GM18907 (cell line): ENCODE data around the gene CYFIP1.

ENCODE experiments used
- ATAC-seq: cut with Tn5 transposase; IDR thresholded peaks from one replicate; pipeline ENCODE4 v1.9.1; 2021; ENCODE audit warnings: mild to moderate bottlenecking, moderate library complexity; ENCODE audit not compliant: unreplicated experiment

CYFIP1 gene

GRCh38 chr15:22872936-22873701 lies 107.0 kb downstream of the CYFIP1 start:
- no peak for ATAC-seq

DNA sequence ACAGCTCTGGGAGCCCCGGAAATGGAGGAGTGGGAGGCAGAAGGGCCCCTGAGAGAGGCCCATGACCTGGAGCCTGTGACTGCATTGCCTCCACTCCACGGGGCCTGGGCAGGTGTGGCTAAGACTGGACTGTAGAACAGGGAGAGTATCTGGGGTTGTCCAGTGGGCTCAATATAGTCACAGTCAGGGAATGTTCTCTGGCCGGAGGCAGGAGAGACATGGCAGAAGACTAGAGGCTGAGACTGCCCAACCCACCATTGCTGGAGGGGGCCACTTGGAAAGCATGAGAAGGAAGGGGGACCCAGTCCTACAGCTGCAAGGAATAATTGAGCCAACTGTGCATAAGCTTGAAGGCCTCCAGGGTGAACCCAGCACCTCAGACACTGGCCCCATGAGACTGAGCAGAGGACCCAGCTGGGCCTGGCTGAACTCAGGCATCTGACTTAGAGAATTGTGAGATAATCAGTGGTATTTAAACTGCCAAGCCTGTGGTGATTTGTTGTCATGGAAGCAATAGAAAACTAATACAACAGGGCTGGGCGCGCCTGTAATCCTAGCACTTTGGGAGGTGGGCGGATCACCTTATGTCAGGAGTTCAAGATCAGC lies 108.6 kb downstream of the CYFIP1 start:
- no peak for ATAC-seq

GRCh38 chr15:22870865-22871264 lies 109.3 kb downstream of the CYFIP1 start:
- ATAC-seq, result no peak

- no peak for ATAC-seq
Observed at GRCh38 chr15:22869856-22870255, 110.3 kb downstream of the CYFIP1 start.

- no peak for ATAC-seq
Observed at GRCh38 chr15:22868928-22869327, 111.2 kb downstream of the CYFIP1 start.

GRCh38 chr15:22868495-22868894 lies 111.7 kb downstream of the CYFIP1 start:
- ATAC-seq, result no peak

GRCh38 chr15:22867886-22868285 lies 112.3 kb downstream of the CYFIP1 start:
- ATAC-seq, result no peak

- no peak for ATAC-seq
Observed at GRCh38 chr15:22866079-22866478, 114.1 kb downstream of the CYFIP1 start.

GRCh38 chr15:22863356-22863755 lies 116.8 kb downstream of the CYFIP1 start:
- ATAC-seq, result no peak

- ATAC-seq, result no peak
Observed at GRCh38 chr15:22861161-22861560, 119.0 kb downstream of the CYFIP1 start.

DNA sequence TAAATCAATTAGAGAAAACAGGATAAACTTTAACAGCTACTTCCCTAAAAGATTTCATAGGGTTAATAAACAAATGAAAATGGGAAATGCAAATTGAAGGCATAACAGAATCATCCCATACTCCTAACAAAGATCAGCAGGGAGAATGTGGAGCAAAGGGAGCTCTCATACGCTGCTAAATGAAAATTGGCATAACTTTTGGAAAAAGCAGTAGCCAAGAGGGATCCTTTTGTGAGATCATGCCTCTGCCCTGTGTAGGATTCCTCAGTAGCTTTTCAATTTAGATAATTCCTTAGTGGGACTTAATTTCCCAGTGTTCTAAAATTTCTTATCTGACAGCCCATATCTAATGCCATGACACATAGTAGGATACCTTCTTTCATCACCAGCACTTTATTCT lies 123.5 kb downstream of the CYFIP1 start:
- ATAC-seq, result no peak

DNA sequence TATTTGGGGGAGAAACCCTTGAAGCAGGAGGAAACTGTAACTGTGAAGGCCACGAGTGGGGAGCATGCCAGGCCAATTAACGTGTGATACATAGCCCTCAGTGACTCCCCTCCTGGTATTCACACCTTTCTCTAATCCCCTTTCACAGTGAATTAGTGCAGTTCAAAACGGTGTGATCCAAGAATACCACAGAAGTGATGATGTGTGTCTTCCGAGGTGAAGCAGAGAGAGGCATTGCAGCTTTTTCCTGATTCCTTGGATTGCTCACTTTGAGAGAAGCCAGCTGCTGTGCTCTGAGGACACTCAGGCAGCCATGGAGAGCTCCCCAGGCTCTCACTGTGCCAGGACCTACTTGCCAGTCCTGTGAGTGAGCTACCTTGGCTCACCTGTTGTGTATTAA lies 124.4 kb downstream of the CYFIP1 start:
- ATAC-seq, result no peak

DNA sequence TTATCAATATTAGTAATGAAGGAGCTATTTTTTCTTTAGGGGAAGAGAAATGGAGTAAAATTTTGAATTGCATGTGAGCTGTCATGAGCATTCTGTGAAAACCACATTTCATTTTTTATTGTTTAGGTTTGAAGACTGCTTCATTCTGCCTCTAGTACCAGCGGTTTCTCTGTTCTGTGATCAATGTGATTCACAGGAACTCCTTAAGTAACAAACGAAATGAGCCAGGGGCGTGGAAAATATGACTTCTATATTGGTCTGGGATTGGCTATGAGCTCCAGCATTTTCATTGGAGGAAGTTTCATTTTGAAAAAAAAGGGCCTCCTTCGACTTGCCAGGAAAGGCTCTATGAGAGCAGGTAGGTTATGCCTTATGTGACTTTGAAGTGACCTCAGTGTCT lies 128.7 kb downstream of the CYFIP1 start:
- no peak for ATAC-seq

DNA sequence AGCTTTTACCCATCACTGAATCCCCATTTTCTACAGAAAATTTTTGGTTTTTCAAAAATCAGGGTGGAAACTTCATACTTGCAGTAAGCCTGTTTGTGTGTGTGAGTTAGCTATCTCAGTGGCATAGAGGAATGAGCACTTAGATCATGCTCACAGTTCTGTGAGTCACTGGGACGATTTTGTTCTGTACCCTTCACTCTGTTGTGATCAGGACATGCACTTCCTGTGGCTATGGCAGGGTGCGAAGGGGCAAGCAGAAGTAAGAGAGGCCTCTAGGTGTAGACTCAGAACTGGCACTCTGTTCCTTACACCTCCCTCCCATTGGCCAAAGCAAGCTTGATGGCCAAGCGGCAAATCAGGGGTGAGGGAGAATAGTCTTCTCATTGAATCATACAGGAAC lies 130.1 kb downstream of the CYFIP1 start:
- ATAC-seq, result no peak

- ATAC-seq, result no peak
Observed at GRCh38 chr15:22846073-22846472, 134.1 kb downstream of the CYFIP1 start.

DNA sequence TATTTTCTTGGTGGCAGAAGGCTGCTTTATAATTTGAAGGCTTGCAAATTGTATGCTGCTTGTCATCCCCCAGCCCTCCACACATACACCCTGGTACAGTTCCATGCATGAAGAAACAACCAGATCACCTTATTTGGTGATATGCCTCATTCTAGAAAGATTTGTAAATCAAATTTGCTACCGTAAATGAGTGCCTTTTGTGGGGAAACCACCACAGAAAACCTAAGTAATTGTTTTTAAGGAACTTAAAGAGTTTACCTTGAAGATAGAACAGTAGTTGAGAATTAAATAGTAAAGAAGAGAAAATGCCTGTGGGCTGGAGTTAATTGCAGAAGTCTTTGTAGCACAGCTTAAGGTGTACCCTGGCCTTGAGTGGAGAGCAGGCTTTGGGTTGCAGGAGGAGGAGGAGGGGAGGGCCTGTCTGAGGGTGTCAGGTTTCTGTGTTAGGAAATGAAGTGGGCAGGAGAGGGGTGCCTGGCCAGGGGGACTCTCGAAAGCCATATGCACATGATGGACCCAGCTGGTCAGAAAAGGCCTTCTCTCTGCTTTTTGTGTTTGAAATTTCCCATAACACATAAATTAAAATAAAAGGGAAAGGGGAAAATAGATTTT lies 134.8 kb downstream of the CYFIP1 start:
- no peak for ATAC-seq

DNA sequence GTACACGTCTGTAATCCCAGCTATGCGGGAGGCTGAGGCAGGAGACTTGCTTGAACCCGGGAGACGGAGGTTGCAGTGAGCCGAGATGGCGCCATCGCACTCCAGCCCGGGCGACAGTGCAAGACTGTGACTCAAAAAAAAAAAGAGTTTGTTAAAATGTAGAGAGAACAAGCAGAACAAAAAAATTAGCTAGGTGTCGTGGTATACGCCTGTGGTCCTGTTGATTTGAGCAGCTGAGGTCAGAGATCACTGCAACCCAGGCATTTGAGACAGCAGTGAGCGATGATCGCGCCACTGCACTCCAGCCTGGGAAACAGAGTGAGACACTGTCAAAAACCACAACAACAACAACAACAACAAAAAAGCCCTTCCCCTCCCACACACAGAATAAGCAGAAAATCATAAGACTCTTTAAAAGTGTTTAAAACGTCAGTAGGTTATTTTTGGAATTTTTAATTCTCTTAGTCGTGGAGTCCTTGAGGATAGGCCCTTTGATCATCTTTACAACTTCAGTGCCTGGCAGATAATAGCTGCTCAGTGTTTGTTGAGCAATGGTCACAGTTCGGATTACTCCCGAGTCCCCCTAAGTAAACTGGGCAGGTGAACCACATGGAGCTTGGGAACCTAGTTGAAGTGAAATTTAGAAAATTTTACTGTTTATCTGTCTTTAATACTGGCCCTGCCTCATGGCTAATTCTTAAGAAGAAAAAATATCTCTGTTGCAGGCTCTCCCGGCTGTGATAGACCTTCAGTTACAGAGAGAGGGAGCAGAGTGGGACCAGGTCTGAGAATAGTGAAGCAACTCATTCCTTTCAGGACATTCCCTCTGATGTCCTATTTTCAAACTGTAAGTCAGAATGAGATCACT lies 135.5 kb downstream of the CYFIP1 start:
- no peak for ATAC-seq

DNA sequence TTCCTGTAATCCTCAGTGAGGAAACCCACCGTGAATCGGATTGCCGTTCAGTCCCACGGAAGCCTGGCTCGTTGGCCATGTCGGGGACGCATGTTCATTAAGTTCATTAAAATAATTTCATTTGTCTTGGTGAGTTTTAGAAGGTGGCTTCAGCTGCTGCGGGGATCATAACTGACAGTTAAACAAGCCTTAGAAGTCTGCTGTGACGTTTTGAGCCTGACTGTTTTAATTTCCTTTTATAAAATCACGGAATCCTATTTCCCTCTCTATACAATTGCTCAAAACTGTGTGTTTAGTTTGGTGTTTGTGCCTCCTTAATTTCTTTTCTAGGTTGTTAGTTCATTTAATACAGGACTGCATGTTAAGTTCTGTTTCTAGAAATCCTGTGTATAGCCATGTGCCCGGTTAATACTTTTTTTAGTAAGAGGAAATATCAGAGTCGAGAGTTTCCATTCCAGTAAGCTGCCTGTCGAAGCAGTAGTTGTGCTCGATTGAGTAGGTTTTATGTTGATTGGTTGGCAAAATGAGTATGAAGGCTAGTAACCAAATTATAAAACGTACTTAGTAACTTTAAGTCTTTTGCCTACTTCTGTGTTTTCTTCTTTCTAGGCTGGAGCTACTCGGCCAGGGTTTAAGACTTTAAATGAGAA lies 141.0 kb downstream of the CYFIP1 start:
- no peak for ATAC-seq

- ATAC-seq, result peak; percentile 86
Observed at GRCh38 chr15:22838292-22839042, 141.7 kb downstream of the CYFIP1 start, which contains the start of gene NIPA2. Gene NIPA2 (plus strand): TSS chr15:22838666. CDS start chr15:22851732, 13,066 bp downstream.

DNA sequence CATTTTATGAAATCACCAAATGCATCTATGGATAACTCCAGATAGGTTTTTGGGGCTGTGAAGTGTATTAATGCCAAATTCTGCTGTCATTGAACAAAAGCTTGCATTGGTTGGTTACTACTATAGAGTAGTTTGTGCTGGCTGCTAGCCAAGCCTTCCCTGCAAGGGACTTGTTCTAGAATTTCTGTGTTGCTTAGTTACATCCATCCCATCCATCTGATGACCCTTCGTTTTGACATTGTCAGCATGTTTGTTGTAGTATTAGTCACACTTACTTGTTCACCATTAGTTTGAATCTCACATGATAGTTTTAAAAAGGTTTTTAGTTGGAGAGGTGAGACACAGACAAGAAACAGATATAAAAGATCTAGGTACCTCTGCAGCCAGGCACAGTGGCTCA lies 148.7 kb downstream of the CYFIP1 start:
- ATAC-seq, result no peak
